ENCODE measurements around the gene NMB.
"Not testable (repeated sequence)": the region's sequence is repeated elsewhere in the genome, so short reads cannot be mapped to it uniquely, and the experiment has no call there.

NMB gene

GRCh38 chr15:84654689-84655453, 3.1 kb downstream of the NMB start:
- peak; percentile 62 for DNase-seq (ENCODE audit: low read depth)

- peak; percentile 97 for DNase-seq (ENCODE audit: low read depth)
Observed at GRCh38 chr15:84653910-84654688, 3.9 kb downstream of the NMB start, which contains the start of gene WDR73. WDR73 (minus strand) TSS chr15:84654283; CDS start chr15:84654274, 9 bp downstream.

- no peak for DNase-seq (ENCODE audit: low read depth)
Observed at GRCh38 chr15:84653584-84653909, 4.5 kb downstream of the NMB start.

- no peak for DNase-seq (ENCODE audit: low read depth)
Observed at GRCh38 chr15:84649706-84650105, 8.3 kb downstream of the NMB start.

GRCh38 chr15:84648539-84648938, 9.5 kb downstream of the NMB start:
- no peak for DNase-seq (ENCODE audit: low read depth)

- DNase-seq (ENCODE audit: low read depth): no peak
Observed at GRCh38 chr15:84647726-84648125, 10.3 kb downstream of the NMB start.

- DNase-seq (ENCODE audit: low read depth): no peak
Observed at GRCh38 chr15:84645997-84646396, 12.0 kb downstream of the NMB start.

- no peak for DNase-seq (ENCODE audit: low read depth)
Observed at GRCh38 chr15:84645496-84645895, 12.5 kb downstream of the NMB start.

- DNase-seq (ENCODE audit: low read depth): no peak
Observed at GRCh38 chr15:84643838-84644237, 14.2 kb downstream of the NMB start.

GRCh38 chr15:84642640-84643039, 15.4 kb downstream of the NMB start:
- DNase-seq (ENCODE audit: low read depth): not testable (repeated sequence)

GRCh38 chr15:84641871-84642270, 16.1 kb downstream of the NMB start:
- not testable (repeated sequence) for DNase-seq (ENCODE audit: low read depth)

- DNase-seq (ENCODE audit: low read depth): no peak
Observed at GRCh38 chr15:84638103-84638502, 19.9 kb downstream of the NMB start.

- DNase-seq (ENCODE audit: low read depth): no peak
Observed at GRCh38 chr15:84634228-84634837, 23.7 kb downstream of the NMB start.

GRCh38 chr15:84633311-84634227, 24.4 kb downstream of the NMB start:
- peak; percentile 55 for DNase-seq (ENCODE audit: low read depth)

- DNase-seq (ENCODE audit: low read depth): no peak
Observed at GRCh38 chr15:84631706-84632272, 26.2 kb downstream of the NMB start.

GRCh38 chr15:84629033-84629432, 29.0 kb downstream of the NMB start:
- DNase-seq (ENCODE audit: low read depth): no peak

GRCh38 chr15:84625123-84625522, 32.9 kb downstream of the NMB start:
- DNase-seq (ENCODE audit: low read depth): no peak

GRCh38 chr15:84624359-84624758, 33.6 kb downstream of the NMB start:
- no peak for DNase-seq (ENCODE audit: low read depth)

GRCh38 chr15:84621358-84621979, 36.5 kb downstream of the NMB start:
- DNase-seq (ENCODE audit: low read depth): no peak

GRCh38 chr15:84620626-84621025, 37.4 kb downstream of the NMB start:
- no peak for DNase-seq (ENCODE audit: low read depth)

GRCh38 chr15:84616235-84616634, 41.8 kb downstream of the NMB start:
- DNase-seq (ENCODE audit: low read depth): no peak
